ENCODE results near the gene NMNAT3. TPM values are rescaled to one million over a fixed set of nuclear protein-coding genes. Genes with fewer than 3 reads are reported as not detected.

NMNAT3 gene
- polyA plus RNA-seq, 1 of the 3 experiments (the other 2 are of a cell fraction), result not detected

GRCh38 chr3:139528281-139528680 is 149.5 kb downstream of the NMNAT3 start:
- ChIA-PET CTCF (interaction anchor here (1.0 to 4.9 kb wide), 3 partner anchors 29 to 100 kb away, joined by 5 to 24 read pairs (median 12); no protein-coding TSS in a partner anchor), POLR2A (no interaction called here)
- 92% methylated on average over 2 of the region's 2 CpGs for WGBS (ENCODE audit: low lambda C conversion rate)
- Histone ChIP-seq H3K9me2 (no peaks in the 10 kb centered on the region), H3K27me3 (ENCODE audit: insufficient read depth) (no peaks in the 10 kb centered on the region), H2AFZ (ENCODE audit: low read depth) (no peak overlapping the region), H3K79me2 (ENCODE audit: insufficient read depth) (no peaks in the 10 kb centered on the region), H3K9me3 (no peaks in the 10 kb centered on the region), H3K4me3 (ENCODE audit: low read depth in 2 of 2, low read length in 1 of 2) (no peak overlapping the region), H3K27ac (ENCODE audit: low read depth in 2 of 2, low read length in 1 of 2) (no peak overlapping the region; a peak in 1 of 4 replicates), H3K36me3 (replicated peaks in 1 of 2; ENCODE audit: control insufficient read depth in 1 of 2, insufficient read depth in 2 of 2, low read length in 1 of 2) (peaks cover 0 to 7% of the 10 kb centered on the region in 2 experiments), H3K9ac (no peak overlapping the region), H3K4me1 (ENCODE audit: control insufficient read depth in 1 of 2, insufficient read depth in 2 of 2, low read depth in 1 of 2, low read length in 1 of 2) (peaks cover 5 to 34% of the 10 kb centered on the region in 2 experiments; a peak in 3 of 4 replicates), H3F3A (replicated peaks; ENCODE audit: insufficient read depth) (no peaks in the 10 kb centered on the region), H3K4me2 (no peak overlapping the region), H4K20me1 (ENCODE audit: insufficient read depth) (no peaks in the 10 kb centered on the region)
- no peak for DNase-seq
- no peak for TF ChIP-seq FOXM1 (IDR thresholded peaks at IDR 0.05; ENCODE audit: low read depth)
- no peak for TF ChIP-seq SIN3A (IDR thresholded peaks at IDR 0.05; ENCODE audit: borderline replicate concordance, low read depth, low read length)
- TF ChIP-seq CTCF (IDR thresholded peaks at IDR 0.05), result no peak
- no peak for TF ChIP-seq EP300 (IDR thresholded peaks at IDR 0.05; ENCODE audit: borderline replicate concordance in 1 of 2, low read depth in 1 of 2, low read length in 1 of 2)
- no peak for TF ChIP-seq ZBTB33 (IDR thresholded peaks at IDR 0.05; ENCODE audit: borderline replicate concordance, low read depth)
- no peak for TF ChIP-seq MEF2A (IDR thresholded peaks at IDR 0.05; ENCODE audit: borderline replicate concordance, low read depth)
- no peak for TF ChIP-seq NRF1 (IDR thresholded peaks at IDR 0.05; ENCODE audit: low read depth, low read length)
- no peak for TF ChIP-seq JUND (IDR thresholded peaks at IDR 0.05)
- TF ChIP-seq EZH2phosphoT487 (IDR thresholded peaks at IDR 0.05; ENCODE audit: borderline replicate concordance, low read depth), result no peak
- no peak for TF ChIP-seq USF2 (IDR thresholded peaks at IDR 0.05; ENCODE audit: borderline replicate concordance, low read depth, low read length)
- TF ChIP-seq, protein P1, sequence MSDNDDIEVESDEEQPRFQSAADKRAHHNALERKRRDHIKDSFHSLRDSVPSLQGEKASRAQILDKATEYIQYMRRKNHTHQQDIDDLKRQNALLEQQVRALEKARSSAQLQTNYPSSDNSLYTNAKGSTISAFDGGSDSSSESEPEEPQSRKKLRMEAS (IDR thresholded peaks at IDR 0.05; ENCODE audit: low read depth), result no peak
- no peak for TF ChIP-seq CHD2 (IDR thresholded peaks at IDR 0.05; ENCODE audit: low read length, partially characterized antibody)
- TF ChIP-seq GABPA (IDR thresholded peaks at IDR 0.05; ENCODE audit: low read depth), result no peak
